GM19025 (cell line): ENCODE measurements around the gene TUFT1.

Experiments
- ATAC-seq: cut with Tn5 transposase; IDR thresholded peaks from one replicate; pipeline ENCODE4 v1.9.1; 2021; ENCODE audit warnings: mild to moderate bottlenecking, low read depth, moderate library complexity; ENCODE audit not compliant: unreplicated experiment

Gene TUFT1

GRCh38 chr1:151536499-151536898, 3.6 kb upstream of the TUFT1 start:
- no peak for ATAC-seq

DNA sequence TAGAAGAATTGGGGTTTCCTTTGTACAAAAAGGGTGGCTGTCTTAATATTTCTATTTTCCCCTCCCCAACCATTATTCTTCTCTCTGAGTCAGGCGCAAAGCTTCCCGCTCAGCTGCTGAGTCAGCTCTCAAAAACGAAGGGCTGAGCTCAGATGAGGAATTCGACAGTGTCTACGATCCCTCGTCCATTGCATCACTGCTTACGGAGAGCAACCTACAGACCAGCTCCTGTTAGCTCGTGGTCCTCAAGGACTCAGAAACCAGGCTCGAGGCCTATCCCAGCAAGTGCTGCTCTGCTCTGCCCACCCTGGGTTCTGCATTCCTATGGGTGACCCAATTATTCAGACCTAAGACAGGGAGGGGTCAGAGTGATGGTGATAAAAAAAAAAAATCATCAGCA, 3.0 kb upstream of the TUFT1 start:
- ATAC-seq = no peak

GRCh38 chr1:151539321-151540020, 638 bp upstream of the TUFT1 start:
- peak; percentile 19 for ATAC-seq

GRCh38 chr1:151540982-151541377, 871 bp downstream of the TUFT1 start:
- no peak for ATAC-seq

DNA sequence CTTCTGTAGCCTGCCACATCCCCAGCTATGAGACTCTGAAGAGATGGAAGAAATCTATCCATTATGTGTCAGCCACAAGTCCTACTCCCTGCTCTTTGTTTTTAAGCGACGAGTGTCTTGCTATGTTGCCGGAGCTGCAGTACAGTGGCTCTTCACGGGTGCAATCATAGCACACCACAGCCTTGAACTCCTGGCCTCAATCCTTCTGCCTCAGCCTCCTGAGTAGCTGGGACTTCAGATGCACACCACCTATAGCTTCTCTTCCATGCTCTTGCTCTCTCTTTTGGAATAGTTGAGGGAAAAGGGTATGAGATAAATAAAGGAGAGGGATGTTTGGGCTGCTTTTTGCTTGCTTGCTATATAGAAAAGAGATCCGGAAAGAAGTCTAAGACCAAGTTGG, 1.6 kb downstream of the TUFT1 start:
- no peak for ATAC-seq

DNA sequence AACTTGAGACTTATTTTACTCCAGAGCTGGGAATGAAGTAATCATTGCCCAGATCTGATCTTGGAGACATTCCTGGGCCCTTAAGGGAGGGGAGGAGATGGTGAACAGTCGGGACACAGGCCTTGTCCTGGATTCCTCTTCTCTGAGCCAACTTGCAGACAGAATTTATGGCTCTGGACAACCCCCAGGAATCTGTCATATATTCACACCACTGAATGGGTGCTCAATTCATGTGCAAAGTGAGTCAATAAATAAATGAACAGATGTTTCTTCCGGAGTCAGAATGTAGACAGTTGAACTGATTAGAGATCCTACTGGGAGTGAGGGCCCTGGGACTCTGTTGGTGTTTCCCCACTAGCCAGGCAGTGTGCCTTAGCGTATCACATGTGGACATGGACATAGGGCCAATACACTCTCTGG, 2.6 kb downstream of the TUFT1 start:
- no peak for ATAC-seq

GRCh38 chr1:151545542-151545941, 5.4 kb downstream of the TUFT1 start:
- ATAC-seq = no peak

DNA sequence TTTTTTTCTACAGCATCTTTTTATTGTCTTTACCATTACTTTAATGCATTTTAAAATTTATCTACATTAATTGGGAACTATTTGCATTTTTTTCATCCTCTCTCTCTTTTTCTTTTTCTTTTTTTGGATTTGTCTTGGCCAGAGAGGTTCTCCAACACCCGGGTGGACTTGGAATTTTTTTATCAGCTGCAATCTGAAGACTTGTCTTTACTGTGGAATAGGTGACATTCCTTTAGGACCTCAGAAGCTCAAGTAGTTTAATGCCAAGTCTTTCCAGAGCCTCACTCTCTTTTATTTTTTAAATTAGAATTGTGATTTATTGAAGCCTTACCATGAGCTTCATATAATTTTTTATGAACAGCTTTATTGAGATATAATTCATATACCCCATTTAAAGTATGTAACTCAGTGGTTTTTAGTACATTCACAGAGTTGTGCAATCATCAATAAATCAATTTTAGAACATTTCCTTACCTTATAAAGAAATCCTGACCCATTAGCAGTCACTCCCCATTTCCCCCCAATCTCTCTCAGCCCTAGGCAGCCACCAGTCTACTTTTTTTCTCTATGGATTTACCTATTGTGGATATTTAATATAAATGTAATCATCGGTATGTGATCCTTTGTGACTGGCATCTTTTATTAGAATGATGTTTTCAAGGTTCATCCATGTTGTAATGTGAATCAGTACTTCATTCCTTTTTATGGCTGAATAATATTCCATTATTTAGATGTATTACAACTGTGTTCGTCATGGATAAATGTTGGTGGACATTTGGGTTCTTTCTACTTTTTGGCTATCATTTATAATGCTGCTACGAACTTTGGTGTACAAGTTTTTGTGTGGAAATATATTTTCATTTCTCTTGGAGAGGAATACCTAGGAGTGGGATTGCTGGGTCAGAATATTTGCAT, 6.2 kb downstream of the TUFT1 start:
- no peak for ATAC-seq

GRCh38 chr1:151547119-151547899, 7.2 kb downstream of the TUFT1 start:
- no peak for ATAC-seq

GRCh38 chr1:151547900-151548230, 7.8 kb downstream of the TUFT1 start:
- no peak for ATAC-seq

DNA sequence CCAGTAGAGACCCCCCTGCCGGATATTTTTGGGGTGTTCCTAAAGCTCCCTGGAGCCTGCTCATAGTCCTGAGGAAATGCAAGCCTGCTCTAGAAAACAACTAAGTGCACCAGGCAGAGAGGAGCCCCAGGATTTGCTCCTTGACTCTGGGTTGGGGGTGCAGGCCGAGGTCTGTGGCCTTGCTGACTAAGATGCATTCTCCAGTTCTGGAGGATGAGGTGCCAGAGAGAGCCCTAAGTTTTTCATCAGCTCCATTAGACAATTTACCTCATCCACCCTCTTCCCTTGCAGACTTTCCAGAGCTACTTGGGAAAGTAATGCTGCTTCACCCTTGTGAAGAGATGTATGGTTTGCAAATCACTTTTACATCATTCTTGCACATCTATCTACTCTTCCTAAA, 9.1 kb downstream of the TUFT1 start:
- ATAC-seq = no peak

- no peak for ATAC-seq
Observed at GRCh38 chr1:151553659-151554058, 13.6 kb downstream of the TUFT1 start.

DNA sequence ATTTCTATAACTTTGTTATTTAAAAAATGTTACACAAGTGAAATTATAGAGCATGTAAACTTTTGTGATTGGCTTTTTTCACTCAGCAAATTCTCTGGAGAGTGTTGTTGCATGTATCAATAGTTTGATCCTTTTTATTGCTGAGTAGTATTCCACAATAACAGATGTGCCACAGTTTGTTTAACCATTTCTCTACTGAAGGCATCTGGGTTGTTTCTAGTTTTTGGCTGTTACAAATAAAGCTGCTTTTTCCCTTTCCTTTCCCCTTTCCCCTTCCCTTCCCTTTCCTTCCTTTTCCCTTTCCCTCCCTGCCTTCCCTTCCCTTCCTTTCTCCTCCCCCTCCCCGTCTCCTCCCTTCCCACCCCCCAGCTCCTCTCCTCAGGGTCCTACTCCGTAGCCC, 15.9 kb downstream of the TUFT1 start:
- no peak for ATAC-seq

DNA sequence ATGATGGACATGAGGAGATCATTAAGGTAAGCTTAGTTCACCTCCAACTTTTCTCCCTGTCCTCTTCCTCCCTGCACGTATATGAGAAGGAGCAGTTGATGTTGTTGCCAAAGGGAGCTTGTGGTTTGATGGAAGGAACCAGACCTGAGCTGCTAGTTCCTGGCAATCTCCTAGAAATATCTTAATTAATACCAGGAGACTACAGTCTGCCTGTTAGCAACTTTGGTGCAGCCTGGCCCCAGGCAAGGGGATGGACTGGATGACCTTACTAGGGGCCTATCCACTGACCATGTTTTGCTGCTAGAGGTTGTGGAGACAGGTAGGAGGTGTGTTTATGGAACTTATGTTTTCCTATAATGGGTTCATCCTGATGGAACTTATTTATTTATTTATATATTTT, 22.6 kb downstream of the TUFT1 start:
- no peak for ATAC-seq

- ATAC-seq = no peak
Observed at GRCh38 chr1:151563376-151563775, 23.3 kb downstream of the TUFT1 start.

DNA sequence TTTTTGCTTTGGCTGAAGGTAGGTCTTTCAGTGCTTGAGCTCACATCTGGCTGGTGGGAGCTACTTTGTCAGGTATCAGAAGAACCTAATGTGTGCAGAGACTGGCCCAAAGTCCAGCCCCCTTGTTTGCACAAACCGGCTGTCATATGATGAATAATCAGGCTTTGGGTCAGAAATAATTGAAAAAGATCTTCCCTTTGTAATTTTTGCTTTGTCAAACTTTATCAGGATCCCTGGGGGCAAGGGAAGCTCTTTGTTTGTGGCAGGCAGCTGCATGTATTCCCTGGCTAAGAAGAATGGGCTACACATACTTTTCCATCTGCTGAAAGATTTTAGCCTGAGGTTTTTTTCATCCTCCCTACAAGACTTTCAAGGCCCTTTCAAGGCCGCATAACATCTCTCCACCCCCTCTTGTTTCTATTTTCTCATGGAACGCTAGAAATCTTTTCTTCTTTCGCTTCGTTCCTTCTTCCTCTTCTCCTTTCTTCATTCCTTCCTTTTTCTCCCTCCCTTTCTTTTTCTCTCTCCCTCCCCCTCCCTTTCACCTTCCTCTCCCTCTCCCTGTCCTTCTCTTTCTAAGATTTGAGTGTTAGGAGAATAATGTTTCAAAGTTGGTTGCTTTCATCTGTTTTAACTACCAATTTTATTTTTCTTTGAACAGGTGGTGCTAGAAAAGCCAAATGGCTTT, 25.5 kb downstream of the TUFT1 start:
- no peak for ATAC-seq

GRCh38 chr1:151568626-151569088, 28.5 kb downstream of the TUFT1 start:
- no peak for ATAC-seq

DNA sequence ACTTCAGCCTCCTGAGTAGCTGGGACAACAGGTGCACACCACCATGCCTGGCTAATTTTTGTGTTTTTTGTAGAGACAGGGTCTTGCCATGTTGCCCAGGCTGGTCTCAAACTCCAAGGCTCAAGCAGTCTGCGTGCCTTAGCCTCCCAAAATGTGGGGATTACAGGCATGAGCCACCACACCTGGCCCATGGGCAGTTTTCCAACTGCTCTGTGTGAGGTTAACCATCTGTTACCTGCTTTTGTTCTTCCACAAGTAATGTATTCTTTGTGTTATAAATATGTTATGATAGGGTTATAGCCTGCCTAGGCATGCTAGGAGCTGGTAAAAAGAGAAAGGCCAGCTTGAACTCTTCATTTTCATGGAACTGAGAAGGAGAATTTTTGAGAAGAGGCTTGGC, 30.7 kb downstream of the TUFT1 start:
- no peak for ATAC-seq

DNA sequence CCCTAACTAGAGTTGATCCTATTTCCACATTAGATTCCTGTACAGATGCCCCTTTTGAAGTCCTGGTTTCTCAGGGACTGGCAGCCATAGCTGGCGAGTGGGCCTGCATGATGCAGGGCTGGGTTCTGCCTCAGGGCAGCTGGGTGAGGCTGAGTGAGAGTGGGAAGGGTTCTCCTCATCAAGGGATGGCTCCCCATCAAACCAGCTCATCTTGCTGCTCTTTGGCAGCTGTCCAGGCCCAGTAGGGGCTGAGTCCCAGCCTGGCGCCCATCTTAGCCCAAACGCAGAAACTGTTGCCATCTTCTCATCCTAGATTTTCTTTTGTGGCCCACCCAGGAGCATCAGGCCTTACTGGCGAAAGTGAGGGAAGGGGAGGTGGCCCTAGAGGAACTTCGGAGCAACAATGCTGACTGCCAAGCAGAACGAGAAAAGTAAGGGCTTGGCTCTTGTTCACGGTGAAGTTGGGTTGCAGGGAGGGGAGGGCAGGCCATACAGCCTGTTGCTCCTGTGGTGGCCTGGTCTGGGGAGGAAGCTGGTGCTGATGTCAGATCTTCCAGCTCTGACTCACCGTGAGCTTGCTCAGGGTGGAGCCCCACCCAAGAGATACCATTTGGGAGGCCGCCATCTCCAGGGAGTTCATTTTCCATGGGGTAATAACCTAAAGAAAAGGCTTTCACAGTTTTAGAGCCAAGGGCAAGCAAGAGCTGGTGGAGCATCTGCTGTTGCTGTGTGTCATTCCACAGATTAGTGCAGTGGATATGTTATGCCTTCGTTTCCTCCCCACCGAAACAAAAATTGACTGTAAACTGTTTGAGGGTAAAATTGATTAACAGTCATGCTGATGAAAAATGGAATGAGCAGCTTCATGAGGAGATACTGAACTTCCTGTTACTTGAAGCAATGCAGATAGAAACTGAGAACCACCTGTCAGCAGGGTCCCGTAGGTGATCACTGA, 34.7 kb downstream of the TUFT1 start:
- ATAC-seq = no peak
